H1 (cell line): Measurements from ENCODE around the gene DSTN.

ENCODE experiments used
- EP300 ChIP-seq, 2 experiments: IDR thresholded peaks; 1 replicate in 1 of 2; 2 replicates in 1 of 2; pipeline ENCODE4 v1.6.1; 2011 to 2012; ENCODE audit warnings: low read depth in 2 of 2, low read length in 2 of 2, mild to moderate bottlenecking in 2 of 2, borderline replicate concordance in 1 of 2, inconsistent platforms in 1 of 2, moderate library complexity in 1 of 2
- JUN ChIP-seq: IDR thresholded peaks from 2 replicates; pipeline ENCODE4 v1.6.1; 2011; ENCODE audit warnings: low read depth, mild to moderate bottlenecking, improper control_type of control experiment, low read length
- MAFK ChIP-seq: IDR thresholded peaks from 2 replicates; pipeline ENCODE4 v1.6.1; 2012; ENCODE audit warnings: low read depth, mild to moderate bottlenecking, improper control_type of control experiment, low read length
- POLR2AphosphoS5 ChIP-seq: IDR thresholded peaks from 2 replicates; pipeline ENCODE4 v1.6.1; 2011; ENCODE audit warnings: low read depth, low read length
- RAD21 ChIP-seq, 2 experiments: IDR thresholded peaks in 1 of 2; conservative IDR thresholded peaks in 1 of 2; 2 replicates each; pipeline ENCODE4 v1.6.1; 2011; ENCODE audit warnings: low read depth in 2 of 2, low read length in 2 of 2, improper control_type of control experiment in 1 of 2, inconsistent platforms in 1 of 2, mild to moderate bottlenecking in 1 of 2, moderate library complexity in 1 of 2
- TF ChIP-seq, protein P1 (sequence below): IDR thresholded peaks from 2 replicates; pipeline ENCODE4 v1.6.1; 2012; ENCODE audit warnings: low read length, inconsistent platforms
- TF ChIP-seq, protein P2 (sequence below), 3 experiments: IDR thresholded peaks; 1 replicate in 2 of 3; 2 replicates in 1 of 3; pipeline versions ENCODE4 v1.5.1 to v1.6.1; 2011; ENCODE audit warnings: low read length in 3 of 3, mild to moderate bottlenecking in 3 of 3, inconsistent platforms in 2 of 3, low read depth in 1 of 3, moderate library complexity in 1 of 3; ENCODE audit not compliant: insufficient read depth in 1 of 3; ENCODE audit errors: control extremely low read depth in 1 of 3

DNA sequence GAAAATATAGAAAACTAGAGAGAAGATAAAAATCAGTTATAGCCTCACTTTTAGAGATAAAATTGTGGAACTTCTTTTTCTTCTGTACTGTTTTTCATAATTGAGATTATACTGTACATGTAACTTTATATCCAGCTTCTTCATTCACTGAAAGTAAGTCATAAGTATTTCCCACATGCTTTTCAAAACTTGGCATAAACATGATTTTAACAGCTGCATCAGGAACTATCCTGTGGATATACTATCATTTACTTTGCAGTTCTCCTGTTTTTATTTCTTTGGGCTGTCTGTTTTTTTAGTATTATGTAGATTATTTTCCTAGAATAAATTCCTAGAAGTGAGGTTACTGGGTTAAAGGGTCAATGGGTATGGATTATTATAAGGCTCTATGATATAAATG lies 14.8 kb downstream of the DSTN start:
- no peak for TF ChIP-seq JUN
- TF ChIP-seq, protein P1, sequence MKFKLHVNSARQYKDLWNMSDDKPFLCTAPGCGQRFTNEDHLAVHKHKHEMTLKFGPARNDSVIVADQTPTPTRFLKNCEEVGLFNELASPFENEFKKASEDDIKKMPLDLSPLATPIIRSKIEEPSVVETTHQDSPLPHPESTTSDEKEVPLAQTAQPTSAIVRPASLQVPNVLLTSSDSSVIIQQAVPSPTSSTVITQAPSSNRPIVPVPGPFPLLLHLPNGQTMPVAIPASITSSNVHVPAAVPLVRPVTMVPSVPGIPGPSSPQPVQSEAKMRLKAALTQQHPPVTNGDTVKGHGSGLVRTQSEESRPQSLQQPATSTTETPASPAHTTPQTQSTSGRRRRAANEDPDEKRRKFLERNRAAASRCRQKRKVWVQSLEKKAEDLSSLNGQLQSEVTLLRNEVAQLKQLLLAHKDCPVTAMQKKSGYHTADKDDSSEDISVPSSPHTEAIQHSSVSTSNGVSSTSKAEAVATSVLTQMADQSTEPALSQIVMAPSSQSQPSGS: no peak
- TF ChIP-seq, protein P2, sequence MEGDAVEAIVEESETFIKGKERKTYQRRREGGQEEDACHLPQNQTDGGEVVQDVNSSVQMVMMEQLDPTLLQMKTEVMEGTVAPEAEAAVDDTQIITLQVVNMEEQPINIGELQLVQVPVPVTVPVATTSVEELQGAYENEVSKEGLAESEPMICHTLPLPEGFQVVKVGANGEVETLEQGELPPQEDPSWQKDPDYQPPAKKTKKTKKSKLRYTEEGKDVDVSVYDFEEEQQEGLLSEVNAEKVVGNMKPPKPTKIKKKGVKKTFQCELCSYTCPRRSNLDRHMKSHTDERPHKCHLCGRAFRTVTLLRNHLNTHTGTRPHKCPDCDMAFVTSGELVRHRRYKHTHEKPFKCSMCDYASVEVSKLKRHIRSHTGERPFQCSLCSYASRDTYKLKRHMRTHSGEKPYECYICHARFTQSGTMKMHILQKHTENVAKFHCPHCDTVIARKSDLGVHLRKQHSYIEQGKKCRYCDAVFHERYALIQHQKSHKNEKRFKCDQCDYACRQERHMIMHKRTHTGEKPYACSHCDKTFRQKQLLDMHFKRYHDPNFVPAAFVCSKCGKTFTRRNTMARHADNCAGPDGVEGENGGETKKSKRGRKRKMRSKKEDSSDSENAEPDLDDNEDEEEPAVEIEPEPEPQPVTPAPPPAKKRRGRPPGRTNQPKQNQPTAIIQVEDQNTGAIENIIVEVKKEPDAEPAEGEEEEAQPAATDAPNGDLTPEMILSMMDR (IDR thresholded peaks at IDR 0.05; ENCODE audit: control extremely low read depth in 1 of 3, insufficient read depth in 1 of 3, low read depth in 1 of 3, low read length in 3 of 3): no peak
- TF ChIP-seq EP300 (IDR thresholded peaks at IDR 0.05; ENCODE audit: borderline replicate concordance in 1 of 2, low read depth in 2 of 2, low read length in 2 of 2): no peak
- no peak for TF ChIP-seq MAFK
- no peak for TF ChIP-seq RAD21 (IDR thresholded peaks at IDR 0.05 in 1 of 2, conservative IDR thresholded peaks at IDR 0.05 in 1 of 2; ENCODE audit: low read depth in 2 of 2, low read length in 2 of 2)
- TF ChIP-seq POLR2AphosphoS5: no peak
